ENCODE data around the gene SNAPC4.
"Not testable (repeated sequence)": the region's sequence is repeated elsewhere in the genome, so short reads cannot be mapped to it uniquely, and the experiment has no call there.

Gene SNAPC4

DNA sequence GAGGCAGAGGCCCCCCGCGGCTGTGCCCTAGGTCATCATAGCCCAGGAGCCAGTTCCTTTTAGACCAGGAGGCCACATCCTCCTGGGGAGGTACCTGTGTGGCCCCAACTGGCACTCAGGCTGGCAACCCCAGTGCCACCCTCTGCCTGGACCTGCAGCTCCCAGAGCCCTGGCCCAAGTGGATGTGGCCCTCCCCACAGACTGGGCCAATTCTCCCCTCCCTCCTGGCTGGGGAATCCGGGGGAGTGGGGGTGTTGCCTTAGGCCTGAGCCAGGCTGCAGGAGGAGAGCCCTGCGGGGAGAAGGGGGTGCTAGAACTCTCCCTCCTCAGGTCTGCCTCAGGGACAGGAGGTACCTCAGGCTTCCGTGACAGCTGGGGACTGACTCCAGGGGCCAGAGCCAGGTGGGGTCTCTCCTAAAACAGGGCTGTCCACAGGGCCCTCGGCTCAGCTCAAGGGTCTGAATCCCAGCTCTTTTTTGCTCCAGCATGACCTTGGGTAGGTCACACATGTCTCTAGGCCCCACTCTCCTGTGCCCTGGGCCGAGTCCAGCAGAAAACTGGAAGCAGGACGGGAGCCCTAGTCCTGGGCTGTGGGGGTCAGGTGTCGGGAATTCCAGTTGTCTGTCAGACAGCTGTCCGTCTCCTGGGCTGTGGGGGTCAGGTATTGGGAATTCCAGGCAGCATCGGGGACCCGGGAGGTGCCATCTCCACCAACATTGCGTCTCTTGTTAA is 46.0 kb downstream of the SNAPC4 start:
- no CpG with 5 or more reads among the region's 13 CpGs for WGBS, 2 donors (ENCODE audit: extremely low coverage in 2 of 2, insufficient read length in 2 of 2, insufficient replicate concordance in 1 of 2)
- Histone ChIP-seq H3K9me3 (replicated peaks in 1 of 2; ENCODE audit: control insufficient read depth in 2 of 2, insufficient read depth in 1 of 2, low read depth in 1 of 2, low read length in 2 of 2) (no peaks in the 10 kb centered on the region), H3K4me1 (ENCODE audit: control insufficient read depth in 2 of 2, insufficient read depth in 1 of 2, low read depth in 1 of 2, low read length in 2 of 2) (no peaks in the 10 kb centered on the region), H2BK15ac (ENCODE audit: low read length) (no peak overlapping the region), H3K23ac (ENCODE audit: low read depth, low read length, poor library complexity) (peak overlapping the region; percentile 73), H3K4me3 (ENCODE audit: low read length in 2 of 2) (no peak overlapping the region), H3K36me3 (replicated peaks in 1 of 2; ENCODE audit: control insufficient read depth in 2 of 2, insufficient read depth in 2 of 2, low read length in 2 of 2) (peaks cover 8 to 25% of the 10 kb centered on the region in 2 donors), H2AFZ (ENCODE audit: low read length) (no peak overlapping the region), H2BK12ac (ENCODE audit: low read length) (no peak overlapping the region), H4K8ac (ENCODE audit: low read depth, low read length) (no peak overlapping the region), H2BK120ac (ENCODE audit: low read depth, low read length) (peak overlapping the region; percentile 47), H3K4me2 (ENCODE audit: insufficient read depth, low read length, poor library complexity, severe bottlenecking) (no peak overlapping the region), H3K27ac (replicated peaks; ENCODE audit: low read length) (no peak overlapping the region), H3K14ac (ENCODE audit: low read length) (no peak overlapping the region), H3K9ac (ENCODE audit: low read depth, low read length, poor library complexity) (no peak overlapping the region), H3K27me3 (ENCODE audit: control insufficient read depth in 3 of 3, insufficient read depth in 3 of 3, low read depth in 1 of 3, low read length in 3 of 3) (no peaks in the 10 kb centered on the region), H2AK5ac (ENCODE audit: low read depth, low read length) (no peak overlapping the region), H4K91ac (ENCODE audit: low read depth, low read length, poor library complexity) (no peak overlapping the region), H3K18ac (ENCODE audit: low read length) (peak overlapping the region; percentile 71), H3K79me1 (ENCODE audit: low read depth, low read length) (peaks cover 7% of the 10 kb centered on the region), H2BK5ac (ENCODE audit: low read length) (no peak overlapping the region), H3K4ac (ENCODE audit: low read length) (no peak overlapping the region)
- no peak for DNase-seq (ENCODE audit: low spot score)

DNA sequence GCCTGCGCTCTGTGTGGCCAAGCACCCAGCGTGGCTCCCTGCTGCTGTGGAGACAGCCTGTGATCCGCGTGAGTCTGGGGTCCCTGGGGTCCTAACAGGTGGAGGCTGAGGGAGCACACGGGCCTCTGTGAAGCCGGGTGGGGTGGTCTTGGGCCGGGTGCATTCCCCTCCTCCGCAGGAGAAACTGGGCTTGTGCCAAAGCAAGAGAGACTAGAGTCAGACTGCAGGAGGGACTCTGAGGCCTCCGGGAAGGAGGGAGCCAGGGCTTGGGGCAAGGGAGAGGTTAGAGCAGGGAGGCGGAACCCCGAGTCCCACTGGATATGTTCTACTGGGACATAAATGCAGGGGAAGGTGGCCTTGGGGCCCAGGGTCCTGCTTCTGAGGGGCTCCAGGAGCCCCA is 46.9 kb downstream of the SNAPC4 start:
- H3K27ac ChIP-seq (replicated peaks; ENCODE audit: low read length): no peak overlapping the region
- peaks cover 7 to 26% of the 10 kb centered on the region in 2 donors for H3K36me3 ChIP-seq (replicated peaks in 1 of 2; ENCODE audit: control insufficient read depth in 2 of 2, insufficient read depth in 2 of 2, low read length in 2 of 2)
- H2AK5ac ChIP-seq (ENCODE audit: low read depth, low read length): no peak overlapping the region
- WGBS, 2 donors (ENCODE audit: extremely low coverage in 2 of 2, insufficient read length in 2 of 2, insufficient replicate concordance in 1 of 2): no CpG with 5 or more reads among the region's 11 CpGs
- no peaks in the 10 kb centered on the region for H3K27me3 ChIP-seq (ENCODE audit: control insufficient read depth in 3 of 3, insufficient read depth in 3 of 3, low read depth in 1 of 3, low read length in 3 of 3)
- no peak overlapping the region for H3K4me2 ChIP-seq (ENCODE audit: insufficient read depth, low read length, poor library complexity, severe bottlenecking)
- H3K9me3 ChIP-seq (replicated peaks in 1 of 2; ENCODE audit: control insufficient read depth in 2 of 2, insufficient read depth in 1 of 2, low read depth in 1 of 2, low read length in 2 of 2): no peaks in the 10 kb centered on the region
- H2BK120ac ChIP-seq (ENCODE audit: low read depth, low read length): no peak overlapping the region
- no peak overlapping the region for H2AFZ ChIP-seq (ENCODE audit: low read length)
- no peak overlapping the region for H4K8ac ChIP-seq (ENCODE audit: low read depth, low read length)
- DNase-seq (ENCODE audit: low spot score): no peak
- no peak overlapping the region for H3K9ac ChIP-seq (ENCODE audit: low read depth, low read length, poor library complexity)
- peak overlapping the region; percentile 71 for H3K14ac ChIP-seq (ENCODE audit: low read length)
- no peaks in the 10 kb centered on the region for H3K4me1 ChIP-seq (ENCODE audit: control insufficient read depth in 2 of 2, insufficient read depth in 1 of 2, low read depth in 1 of 2, low read length in 2 of 2)
- H3K4me3 ChIP-seq (ENCODE audit: low read length in 2 of 2): no peak overlapping the region
- H3K18ac ChIP-seq (ENCODE audit: low read length): no peak overlapping the region
- H4K91ac ChIP-seq (ENCODE audit: low read depth, low read length, poor library complexity): no peak overlapping the region
- H2BK15ac ChIP-seq (ENCODE audit: low read length): no peak overlapping the region
- peak overlapping the region; percentile 91 for H3K23ac ChIP-seq (ENCODE audit: low read depth, low read length, poor library complexity)
- no peak overlapping the region for H2BK5ac ChIP-seq (ENCODE audit: low read length)
- peaks cover 8% of the 10 kb centered on the region for H3K79me1 ChIP-seq (ENCODE audit: low read depth, low read length)
- H3K4ac ChIP-seq (ENCODE audit: low read length): no peak overlapping the region
- H2BK12ac ChIP-seq (ENCODE audit: low read length): peak overlapping the region; percentile 58

DNA sequence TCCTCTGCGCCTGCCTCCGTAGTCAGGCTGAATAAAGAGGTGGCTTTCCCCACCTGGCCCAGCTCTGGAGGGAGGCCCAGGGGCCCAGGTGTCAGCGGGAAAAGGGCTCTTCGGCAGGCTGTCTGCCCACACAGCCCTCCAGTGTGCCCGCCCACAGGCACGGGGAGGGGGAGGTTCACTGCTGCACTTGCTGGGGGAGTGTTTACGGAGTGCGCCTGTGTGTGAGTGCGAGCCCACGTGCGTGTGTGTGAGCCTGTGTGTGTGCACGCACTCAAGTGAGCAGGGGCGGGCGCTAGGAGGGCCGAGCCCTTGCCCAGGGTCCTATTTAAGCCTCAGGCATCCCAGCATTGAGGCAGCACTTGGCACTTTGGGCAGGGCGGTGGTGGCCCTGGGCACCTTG is 47.3 kb downstream of the SNAPC4 start:
- Histone ChIP-seq H2AFZ (ENCODE audit: low read length) (no peak overlapping the region), H3K14ac (ENCODE audit: low read length) (peak overlapping the region; percentile 89), H3K4ac (ENCODE audit: low read length) (no peak overlapping the region), H2BK15ac (ENCODE audit: low read length) (no peak overlapping the region), H3K27me3 (ENCODE audit: control insufficient read depth in 3 of 3, insufficient read depth in 3 of 3, low read depth in 1 of 3, low read length in 3 of 3) (no peaks in the 10 kb centered on the region), H3K79me1 (ENCODE audit: low read depth, low read length) (peaks cover 8% of the 10 kb centered on the region), H3K4me1 (ENCODE audit: control insufficient read depth in 2 of 2, insufficient read depth in 1 of 2, low read depth in 1 of 2, low read length in 2 of 2) (no peaks in the 10 kb centered on the region), H3K9me3 (replicated peaks in 1 of 2; ENCODE audit: control insufficient read depth in 2 of 2, insufficient read depth in 1 of 2, low read depth in 1 of 2, low read length in 2 of 2) (no peaks in the 10 kb centered on the region), H2BK5ac (ENCODE audit: low read length) (no peak overlapping the region), H2BK120ac (ENCODE audit: low read depth, low read length) (no peak overlapping the region), H3K9ac (ENCODE audit: low read depth, low read length, poor library complexity) (no peak overlapping the region), H2BK12ac (ENCODE audit: low read length) (peak overlapping the region; percentile 58), H3K18ac (ENCODE audit: low read length) (peak overlapping the region; percentile 38), H3K36me3 (replicated peaks in 1 of 2; ENCODE audit: control insufficient read depth in 2 of 2, insufficient read depth in 2 of 2, low read length in 2 of 2) (peaks cover 6 to 24% of the 10 kb centered on the region in 2 donors), H3K4me2 (ENCODE audit: insufficient read depth, low read length, poor library complexity, severe bottlenecking) (no peak overlapping the region), H3K27ac (replicated peaks; ENCODE audit: low read length) (no peak overlapping the region), H4K91ac (ENCODE audit: low read depth, low read length, poor library complexity) (no peak overlapping the region), H4K8ac (ENCODE audit: low read depth, low read length) (no peak overlapping the region), H2AK5ac (ENCODE audit: low read depth, low read length) (no peak overlapping the region), H3K23ac (ENCODE audit: low read depth, low read length, poor library complexity) (peak overlapping the region; percentile 91), H3K4me3 (ENCODE audit: low read length in 2 of 2) (no peak overlapping the region)
- DNase-seq (ENCODE audit: low spot score): no peak
- no CpG with 5 or more reads among the region's 16 CpGs for WGBS, 2 donors (ENCODE audit: extremely low coverage in 2 of 2, insufficient read length in 2 of 2, insufficient replicate concordance in 1 of 2)

DNA sequence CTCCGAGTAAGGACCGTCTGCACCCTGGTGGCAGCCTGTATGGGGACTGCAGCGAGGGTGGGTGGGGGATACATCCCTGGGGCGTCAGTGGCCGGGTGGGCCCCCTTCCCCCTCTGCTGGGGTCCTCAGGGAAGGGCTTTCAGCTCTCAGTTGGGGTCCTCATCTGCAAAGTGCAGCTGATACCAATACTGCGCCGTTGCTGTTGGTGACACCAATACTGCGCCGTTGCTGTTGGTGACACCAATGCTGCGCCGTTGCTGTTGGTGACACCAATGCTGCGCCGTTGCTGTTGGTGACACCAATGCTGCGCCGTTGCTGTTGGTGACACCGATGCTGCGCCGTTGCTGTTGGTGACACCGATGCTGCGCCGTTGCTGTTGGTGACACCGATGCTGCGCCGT is 48.1 kb downstream of the SNAPC4 start:
- not testable (repeated sequence) for H4K91ac ChIP-seq (ENCODE audit: low read depth, low read length, poor library complexity); H2AK5ac ChIP-seq (ENCODE audit: low read depth, low read length); H3K9ac ChIP-seq (ENCODE audit: low read depth, low read length, poor library complexity); H2BK5ac ChIP-seq (ENCODE audit: low read length); H2BK15ac ChIP-seq (ENCODE audit: low read length); H3K4me2 ChIP-seq (ENCODE audit: insufficient read depth, low read length, poor library complexity, severe bottlenecking); H3K18ac ChIP-seq (ENCODE audit: low read length); H2BK12ac ChIP-seq (ENCODE audit: low read length); H3K4ac ChIP-seq (ENCODE audit: low read length); H4K8ac ChIP-seq (ENCODE audit: low read depth, low read length); DNase-seq (ENCODE audit: low spot score); H3K4me3 ChIP-seq (ENCODE audit: low read length in 2 of 2); H3K27me3 ChIP-seq (ENCODE audit: control insufficient read depth in 3 of 3, insufficient read depth in 3 of 3, low read depth in 1 of 3, low read length in 3 of 3); H3K27ac ChIP-seq (replicated peaks; ENCODE audit: low read length); H2BK120ac ChIP-seq (ENCODE audit: low read depth, low read length); H3K9me3 ChIP-seq (replicated peaks in 1 of 2; ENCODE audit: control insufficient read depth in 2 of 2, insufficient read depth in 1 of 2, low read depth in 1 of 2, low read length in 2 of 2); H2AFZ ChIP-seq (ENCODE audit: low read length); H3K4me1 ChIP-seq (ENCODE audit: control insufficient read depth in 2 of 2, insufficient read depth in 1 of 2, low read depth in 1 of 2, low read length in 2 of 2); H3K14ac ChIP-seq (ENCODE audit: low read length)
- Histone ChIP-seq H3K36me3 (replicated peaks in 1 of 2; ENCODE audit: control insufficient read depth in 2 of 2, insufficient read depth in 2 of 2, low read length in 2 of 2) (peaks cover 5 to 15% of the 10 kb centered on the region in 2 donors), H3K79me1 (ENCODE audit: low read depth, low read length) (peaks cover 11% of the 10 kb centered on the region), H3K23ac (ENCODE audit: low read depth, low read length, poor library complexity) (peak overlapping the region; percentile 25)
- no CpG with 5 or more reads among the region's 24 CpGs for WGBS, 2 donors (ENCODE audit: extremely low coverage in 2 of 2, insufficient read length in 2 of 2, insufficient replicate concordance in 1 of 2)

Data from neuronal stem cell (in vitro differentiated cells).